Activated CD4-positive, alpha-beta memory T cell treated with anti-CD3 and anti-CD28 coated beads, Interleukin-2, amount 10 ng/mL, durations not matched to agents 7 days and 5 days (primary cell): ENCODE data around the gene DRGX. TPM values are rescaled to one million over a fixed set of nuclear protein-coding genes. Genes with fewer than 3 reads are reported as not detected.

Experiments used
- CTCF ChIA-PET: fragments of 350-600 bp; sonication (Branson Sonifier 250); formaldehyde crosslinking; loops from one replicate; lab custom pipeline; 2021; ENCODE audit warnings: antibody characterized with exemption, inconsistent platforms; lab: Charles Lee
- POLR2A ChIA-PET: fragments of 350-600 bp; sonication (Branson Sonifier 250); formaldehyde crosslinking; loops from one replicate; lab custom pipeline; 2021; ENCODE audit warnings: antibody characterized with exemption; lab: Charles Lee
- DNase-seq: peaks from one replicate; pipeline ENCODE4 v3.0.0-alpha.2; 2020
- H3K27ac Mint-ChIP-seq: one replicate; pipeline ENCODE4 v1.8.0; 2021; ENCODE audit warnings: mild to moderate bottlenecking, mixed read lengths
- H3K27me3 Mint-ChIP-seq: one replicate; pipeline ENCODE4 v1.8.0; 2021; ENCODE audit warnings: mixed read lengths
- H3K36me3 Mint-ChIP-seq: one replicate; pipeline ENCODE4 v1.8.0; 2021; ENCODE audit warnings: low read depth, mixed read lengths
- H3K4me1 Mint-ChIP-seq: one replicate; pipeline ENCODE4 v1.8.0; 2021; ENCODE audit warnings: mixed read lengths
- H3K4me3 Mint-ChIP-seq: one replicate; pipeline ENCODE4 v1.8.0; 2021; ENCODE audit warnings: mild to moderate bottlenecking, mixed read lengths
- H3K9me3 Mint-ChIP-seq: one replicate; pipeline ENCODE4 v1.8.0; 2021; ENCODE audit warnings: mixed read lengths
- total RNA-seq, 2 experiments: library from RNA; stranded (reverse); gene quantifications; one replicate each; pipeline ENCODE4 v1.2.3, GENCODE V29; 2021

Gene DRGX
- total RNA-seq, 2 experiments from 2014 or later = not detected

- no peak overlapping the region for H3K4me3 Mint-ChIP-seq
- H3K27ac Mint-ChIP-seq = no peak overlapping the region
- H3K27me3 Mint-ChIP-seq = peaks cover 3% of the 10 kb centered on the region
- CTCF ChIA-PET = interaction anchor here (0.6 kb wide), 1 partner anchor 10 kb away, joined by 3 read pairs; no protein-coding TSS in a partner anchor
- POLR2A ChIA-PET = no interaction called here
- peaks cover 3% of the 10 kb centered on the region for H3K4me1 Mint-ChIP-seq
- no peak for DNase-seq
- peaks cover 5% of the 10 kb centered on the region for H3K9me3 Mint-ChIP-seq
- H3K36me3 Mint-ChIP-seq = no peaks in the 10 kb centered on the region
These were observed 44.2 kb downstream of the DRGX start for GRCh38 chr10:49351669-49352068.

GRCh38 chr10:49350846-49351532, 44.9 kb downstream of the DRGX start:
- ChIA-PET CTCF (no interaction called here), POLR2A (no interaction called here)
- Mint-ChIP-seq H3K36me3 (no peaks in the 10 kb centered on the region), H3K4me1 (peaks cover under 1% of the 10 kb centered on the region), H3K27ac (no peak overlapping the region), H3K27me3 (peaks cover 2% of the 10 kb centered on the region), H3K4me3 (no peak overlapping the region), H3K9me3 (peaks cover 4% of the 10 kb centered on the region)
- no peak for DNase-seq

GRCh38 chr10:49350138-49350537, 45.8 kb downstream of the DRGX start:
- no peak for DNase-seq
- H3K27ac Mint-ChIP-seq = no peak overlapping the region
- H3K4me3 Mint-ChIP-seq = no peak overlapping the region
- no peaks in the 10 kb centered on the region for H3K36me3 Mint-ChIP-seq
- no peaks in the 10 kb centered on the region for H3K4me1 Mint-ChIP-seq
- peaks cover 4% of the 10 kb centered on the region for H3K27me3 Mint-ChIP-seq
- POLR2A ChIA-PET = no interaction called here
- CTCF ChIA-PET = no interaction called here
- peaks cover 3% of the 10 kb centered on the region for H3K9me3 Mint-ChIP-seq

- CTCF ChIA-PET = no interaction called here
- peaks cover 3% of the 10 kb centered on the region for H3K9me3 Mint-ChIP-seq
- no peak overlapping the region for H3K27ac Mint-ChIP-seq
- H3K36me3 Mint-ChIP-seq = no peaks in the 10 kb centered on the region
- no peak for DNase-seq
- POLR2A ChIA-PET = no interaction called here
- peaks cover 9% of the 10 kb centered on the region for H3K27me3 Mint-ChIP-seq
- no peaks in the 10 kb centered on the region for H3K4me1 Mint-ChIP-seq
- no peak overlapping the region for H3K4me3 Mint-ChIP-seq
These were observed 46.5 kb downstream of the DRGX start for GRCh38 chr10:49349390-49349789.

GRCh38 chr10:49348593-49348992, 47.3 kb downstream of the DRGX start:
- Mint-ChIP-seq H3K27ac (no peak overlapping the region), H3K36me3 (no peaks in the 10 kb centered on the region), H3K27me3 (peaks cover 14% of the 10 kb centered on the region), H3K4me1 (no peaks in the 10 kb centered on the region), H3K9me3 (peaks cover 3% of the 10 kb centered on the region), H3K4me3 (no peak overlapping the region)
- ChIA-PET CTCF (no interaction called here), POLR2A (no interaction called here)
- no peak for DNase-seq

GRCh38 chr10:49347827-49348226, 48.1 kb downstream of the DRGX start:
- Mint-ChIP-seq H3K4me3 (no peak overlapping the region), H3K27me3 (peaks cover 15% of the 10 kb centered on the region), H3K36me3 (no peaks in the 10 kb centered on the region), H3K27ac (no peak overlapping the region), H3K4me1 (no peaks in the 10 kb centered on the region), H3K9me3 (peaks cover 3% of the 10 kb centered on the region)
- ChIA-PET CTCF (no interaction called here), POLR2A (no interaction called here)
- no peak for DNase-seq

- H3K4me1 Mint-ChIP-seq = no peaks in the 10 kb centered on the region
- H3K27me3 Mint-ChIP-seq = peaks cover 17% of the 10 kb centered on the region
- H3K36me3 Mint-ChIP-seq = no peaks in the 10 kb centered on the region
- no peak for DNase-seq
- POLR2A ChIA-PET = no interaction called here
- CTCF ChIA-PET = no interaction called here
- no peak overlapping the region for H3K4me3 Mint-ChIP-seq
- H3K27ac Mint-ChIP-seq = no peak overlapping the region
- peaks cover 3% of the 10 kb centered on the region for H3K9me3 Mint-ChIP-seq
These were observed 48.5 kb downstream of the DRGX start for GRCh38 chr10:49347342-49347741.

GRCh38 chr10:49344840-49345239, 51.0 kb downstream of the DRGX start:
- H3K27ac Mint-ChIP-seq = no peak overlapping the region
- H3K4me3 Mint-ChIP-seq = no peak overlapping the region
- ChIA-PET CTCF (no interaction called here), POLR2A (no interaction called here)
- peaks cover 19% of the 10 kb centered on the region for H3K27me3 Mint-ChIP-seq
- no peaks in the 10 kb centered on the region for H3K9me3 Mint-ChIP-seq
- no peak for DNase-seq
- no peaks in the 10 kb centered on the region for H3K4me1 Mint-ChIP-seq
- no peaks in the 10 kb centered on the region for H3K36me3 Mint-ChIP-seq

- Mint-ChIP-seq H3K9me3 (peaks cover 22% of the 10 kb centered on the region), H3K27me3 (peaks cover 6% of the 10 kb centered on the region), H3K36me3 (peaks cover 15% of the 10 kb centered on the region), H3K4me3 (no peak overlapping the region), H3K4me1 (peaks cover 16% of the 10 kb centered on the region), H3K27ac (no peak overlapping the region)
- ChIA-PET CTCF (no interaction called here), POLR2A (no interaction called here)
- no peak for DNase-seq
These were observed 57.3 kb downstream of the DRGX start for GRCh38 chr10:49338604-49339003.

- peak; percentile 26 for DNase-seq
- H3K4me3 Mint-ChIP-seq = no peak overlapping the region
- CTCF ChIA-PET = no interaction called here
- peak overlapping the region; percentile 73 for H3K27ac Mint-ChIP-seq
- H3K4me1 Mint-ChIP-seq = peaks cover 16% of the 10 kb centered on the region
- H3K36me3 Mint-ChIP-seq = peaks cover 19% of the 10 kb centered on the region
- peaks cover 26% of the 10 kb centered on the region for H3K9me3 Mint-ChIP-seq
- peaks cover 2% of the 10 kb centered on the region for H3K27me3 Mint-ChIP-seq
- POLR2A ChIA-PET = no interaction called here
These were observed 60.4 kb downstream of the DRGX start for GRCh38 chr10:49335364-49335972.

GRCh38 chr10:49334964-49335363, 60.9 kb downstream of the DRGX start:
- CTCF ChIA-PET = no interaction called here
- Mint-ChIP-seq H3K27me3 (peaks cover 2% of the 10 kb centered on the region), H3K27ac (peak overlapping the region; percentile 73), H3K4me3 (no peak overlapping the region), H3K9me3 (peaks cover 26% of the 10 kb centered on the region), H3K4me1 (peaks cover 16% of the 10 kb centered on the region), H3K36me3 (peaks cover 19% of the 10 kb centered on the region)
- POLR2A ChIA-PET = no interaction called here
- no peak for DNase-seq

- ChIA-PET CTCF (no interaction called here), POLR2A (no interaction called here)
- no peak overlapping the region for H3K4me3 Mint-ChIP-seq
These were observed 62.7 kb downstream of the DRGX start for GRCh38 chr10:49333192-49333591.

GRCh38 chr10:49332768-49333167, 63.1 kb downstream of the DRGX start:
- ChIA-PET POLR2A (no interaction called here), CTCF (no interaction called here)
- DNase-seq = no peak
- peaks cover 1% of the 10 kb centered on the region for H3K27me3 Mint-ChIP-seq
- peaks cover 26% of the 10 kb centered on the region for H3K9me3 Mint-ChIP-seq
- H3K27ac Mint-ChIP-seq = no peak overlapping the region
- peaks cover 16% of the 10 kb centered on the region for H3K4me1 Mint-ChIP-seq
- H3K4me3 Mint-ChIP-seq = no peak overlapping the region
- peaks cover 19% of the 10 kb centered on the region for H3K36me3 Mint-ChIP-seq

More at GRCh38 chr10:49333192-49333591, 62.7 kb downstream of the DRGX start:
- H3K9me3 Mint-ChIP-seq = peaks cover 26% of the 10 kb centered on the region
- peaks cover 19% of the 10 kb centered on the region for H3K36me3 Mint-ChIP-seq
- no peaks in the 10 kb centered on the region for H3K27me3 Mint-ChIP-seq
- peaks cover 16% of the 10 kb centered on the region for H3K4me1 Mint-ChIP-seq
- no peak overlapping the region for H3K27ac Mint-ChIP-seq
- no peak for DNase-seq

GRCh38 chr10:49332333-49332732, 63.6 kb downstream of the DRGX start:
- H3K36me3 Mint-ChIP-seq = peaks cover 19% of the 10 kb centered on the region
- H3K4me1 Mint-ChIP-seq = peaks cover 16% of the 10 kb centered on the region
- peaks cover 1% of the 10 kb centered on the region for H3K27me3 Mint-ChIP-seq
- peaks cover 26% of the 10 kb centered on the region for H3K9me3 Mint-ChIP-seq
- DNase-seq = no peak
- CTCF ChIA-PET = no interaction called here
- H3K27ac Mint-ChIP-seq = no peak overlapping the region
- POLR2A ChIA-PET = no interaction called here
- H3K4me3 Mint-ChIP-seq = no peak overlapping the region
